Measurements from ENCODE around the gene TSSK2.

The TSSK2 gene

DNA sequence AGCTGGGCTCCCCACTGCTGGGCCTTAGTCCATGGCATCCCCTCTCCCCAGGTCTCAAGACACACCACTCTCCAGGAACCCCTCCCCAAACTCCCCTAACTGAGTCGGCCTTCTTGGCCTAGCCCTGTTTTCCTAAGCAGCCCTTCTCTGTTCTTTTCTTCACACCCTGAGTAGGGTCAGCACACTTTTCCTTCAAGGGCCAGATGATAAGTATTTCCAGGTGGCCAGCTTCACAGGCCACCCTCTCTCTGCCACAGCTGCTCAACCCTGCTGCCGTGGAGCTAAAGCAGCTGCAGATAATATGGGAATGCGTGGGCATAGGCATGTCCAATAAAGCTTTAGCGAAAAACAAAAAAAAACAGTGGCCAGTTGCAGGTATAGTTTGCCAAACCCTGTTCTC lies 33.0 kb upstream of the TSSK2 start:
- H3K9me3 ChIP-seq (ENCODE audit: insufficient read depth, low read length) = no peaks in the 10 kb centered on the region
- no peaks in the 10 kb centered on the region for H3K9me2 ChIP-seq (replicated peaks; ENCODE audit: insufficient read depth, low read length)
- H3K27me3 ChIP-seq (ENCODE audit: low read length) = no peaks in the 10 kb centered on the region
- no peaks in the 10 kb centered on the region for H3K36me3 ChIP-seq (ENCODE audit: low read length)
- no peak overlapping the region for H3K9ac ChIP-seq (ENCODE audit: low read length)
- H4K20me1 ChIP-seq (ENCODE audit: low read depth, low read length) = no peaks in the 10 kb centered on the region
- H3K4me3 ChIP-seq (ENCODE audit: insufficient read depth, low read length, poor library complexity, severe bottlenecking) = no peak overlapping the region
- H3K79me2 ChIP-seq (ENCODE audit: insufficient read depth, low read length) = no peaks in the 10 kb centered on the region; the same call in none of the 2 replicates
- no peak overlapping the region for H2AFZ ChIP-seq (ENCODE audit: low read depth, low read length, severe bottlenecking)
- no peak overlapping the region for H3K27ac ChIP-seq (ENCODE audit: low read depth, low read length)
- no peak overlapping the region for H3K4me2 ChIP-seq (ENCODE audit: low read depth, low read length, poor library complexity, severe bottlenecking)
- TF ChIP-seq, protein P1, sequence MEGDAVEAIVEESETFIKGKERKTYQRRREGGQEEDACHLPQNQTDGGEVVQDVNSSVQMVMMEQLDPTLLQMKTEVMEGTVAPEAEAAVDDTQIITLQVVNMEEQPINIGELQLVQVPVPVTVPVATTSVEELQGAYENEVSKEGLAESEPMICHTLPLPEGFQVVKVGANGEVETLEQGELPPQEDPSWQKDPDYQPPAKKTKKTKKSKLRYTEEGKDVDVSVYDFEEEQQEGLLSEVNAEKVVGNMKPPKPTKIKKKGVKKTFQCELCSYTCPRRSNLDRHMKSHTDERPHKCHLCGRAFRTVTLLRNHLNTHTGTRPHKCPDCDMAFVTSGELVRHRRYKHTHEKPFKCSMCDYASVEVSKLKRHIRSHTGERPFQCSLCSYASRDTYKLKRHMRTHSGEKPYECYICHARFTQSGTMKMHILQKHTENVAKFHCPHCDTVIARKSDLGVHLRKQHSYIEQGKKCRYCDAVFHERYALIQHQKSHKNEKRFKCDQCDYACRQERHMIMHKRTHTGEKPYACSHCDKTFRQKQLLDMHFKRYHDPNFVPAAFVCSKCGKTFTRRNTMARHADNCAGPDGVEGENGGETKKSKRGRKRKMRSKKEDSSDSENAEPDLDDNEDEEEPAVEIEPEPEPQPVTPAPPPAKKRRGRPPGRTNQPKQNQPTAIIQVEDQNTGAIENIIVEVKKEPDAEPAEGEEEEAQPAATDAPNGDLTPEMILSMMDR (IDR thresholded peaks at IDR 0.05; ENCODE audit: insufficient read depth, low read length, poor library complexity, severe bottlenecking) = no peak
- TF ChIP-seq EZH2phosphoT487 (conservative IDR thresholded peaks at IDR 0.05; ENCODE audit: low read length) = no peak
- H3F3A ChIP-seq (ENCODE audit: insufficient read depth) = no peaks in the 10 kb centered on the region

DNA sequence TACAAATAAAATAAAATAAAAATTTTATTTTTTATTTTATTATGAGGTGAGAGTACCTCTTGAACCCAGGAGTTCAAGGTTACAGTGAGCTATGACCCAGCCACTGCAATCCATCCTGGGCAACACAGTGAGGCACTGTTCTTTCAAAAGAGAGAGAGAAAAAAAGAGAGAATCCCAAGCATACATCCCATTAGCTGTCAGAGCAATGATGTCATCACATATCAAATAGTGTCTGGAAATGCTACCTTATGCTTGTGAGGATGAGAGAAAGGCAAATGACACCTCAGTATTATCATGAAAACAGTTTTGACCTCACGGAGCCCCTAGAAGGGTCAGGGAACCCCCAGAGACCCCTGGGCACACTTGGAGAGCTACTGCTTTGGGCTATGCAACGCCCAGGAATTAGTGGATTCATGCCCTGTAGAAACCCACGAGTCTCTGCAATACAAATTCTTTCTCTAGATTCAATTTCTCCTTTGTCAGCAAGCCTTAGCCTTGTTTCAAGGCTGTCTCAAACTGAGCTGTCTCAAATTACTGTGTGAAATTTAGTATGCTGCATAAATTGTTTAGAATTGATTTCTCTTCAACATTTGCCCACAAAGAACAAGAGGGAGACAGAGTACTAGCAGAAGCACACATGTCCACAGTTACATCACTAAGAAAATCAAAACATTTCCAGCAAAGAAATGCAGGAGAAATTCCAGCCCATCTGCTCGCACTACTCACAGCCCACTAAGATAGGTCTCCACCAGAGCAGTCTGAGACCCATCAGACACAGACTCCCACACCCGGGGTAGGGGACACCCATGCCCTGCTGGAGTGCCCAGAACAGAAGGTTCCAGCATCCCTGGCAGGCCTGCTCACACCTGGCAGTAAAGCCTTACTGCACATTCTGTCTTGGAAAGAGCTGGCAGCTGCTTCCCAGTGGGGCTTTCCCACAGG lies 27.0 kb upstream of the TSSK2 start:
- H3K4me3 ChIP-seq (ENCODE audit: insufficient read depth, low read length, poor library complexity, severe bottlenecking) = no peak overlapping the region
- no peak overlapping the region for H3K9ac ChIP-seq (ENCODE audit: low read length)
- no peak overlapping the region for H3K27ac ChIP-seq (ENCODE audit: low read depth, low read length)
- no peaks in the 10 kb centered on the region for H3K36me3 ChIP-seq (ENCODE audit: low read length)
- no peaks in the 10 kb centered on the region for H3K9me3 ChIP-seq (ENCODE audit: insufficient read depth, low read length)
- no peaks in the 10 kb centered on the region for H3K27me3 ChIP-seq (ENCODE audit: low read length)
- H3F3A ChIP-seq (ENCODE audit: insufficient read depth) = no peaks in the 10 kb centered on the region
- H4K20me1 ChIP-seq (ENCODE audit: low read depth, low read length) = no peaks in the 10 kb centered on the region
- H3K9me2 ChIP-seq (replicated peaks; ENCODE audit: insufficient read depth, low read length) = no peaks in the 10 kb centered on the region
- peaks cover 20% of the 10 kb centered on the region for H3K79me2 ChIP-seq (ENCODE audit: insufficient read depth, low read length)
- no peak for TF ChIP-seq EZH2phosphoT487 (conservative IDR thresholded peaks at IDR 0.05; ENCODE audit: low read length)
- TF ChIP-seq, protein P1 (IDR thresholded peaks at IDR 0.05; ENCODE audit: insufficient read depth, low read length, poor library complexity, severe bottlenecking) = no peak
- no peak overlapping the region for H2AFZ ChIP-seq (ENCODE audit: low read depth, low read length, severe bottlenecking)
- no peak overlapping the region for H3K4me2 ChIP-seq (ENCODE audit: low read depth, low read length, poor library complexity, severe bottlenecking)

DNA sequence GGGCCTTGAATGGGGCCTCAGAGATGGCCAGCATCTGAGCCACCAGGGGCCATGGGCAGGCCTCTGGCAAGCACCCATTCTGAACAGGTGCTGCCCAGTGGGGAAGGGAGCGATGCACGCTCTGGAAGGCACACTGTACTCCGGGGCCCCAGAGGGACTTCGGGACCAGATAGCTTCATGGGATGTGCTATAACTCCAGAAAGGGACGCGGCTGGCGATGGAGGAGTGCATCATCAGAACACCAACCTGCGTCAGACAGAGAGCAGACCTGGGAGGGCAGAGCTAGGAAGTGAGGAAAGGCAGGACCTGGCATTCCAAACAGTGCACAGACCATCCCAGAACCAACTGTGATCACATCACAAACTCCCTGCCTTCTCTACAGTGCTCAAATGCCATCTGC lies 25.7 kb upstream of the TSSK2 start:
- H2AFZ ChIP-seq (ENCODE audit: low read depth, low read length, severe bottlenecking) = no peak overlapping the region
- no peaks in the 10 kb centered on the region for H3K9me3 ChIP-seq (ENCODE audit: insufficient read depth, low read length)
- no peak overlapping the region for H3K27ac ChIP-seq (ENCODE audit: low read depth, low read length)
- no peaks in the 10 kb centered on the region for H4K20me1 ChIP-seq (ENCODE audit: low read depth, low read length)
- no peak overlapping the region for H3K4me3 ChIP-seq (ENCODE audit: insufficient read depth, low read length, poor library complexity, severe bottlenecking)
- peaks cover 28% of the 10 kb centered on the region for H3K79me2 ChIP-seq (ENCODE audit: insufficient read depth, low read length)
- no peaks in the 10 kb centered on the region for H3K9me2 ChIP-seq (replicated peaks; ENCODE audit: insufficient read depth, low read length)
- no peak overlapping the region for H3K9ac ChIP-seq (ENCODE audit: low read length)
- H3K36me3 ChIP-seq (ENCODE audit: low read length) = no peaks in the 10 kb centered on the region
- TF ChIP-seq EZH2phosphoT487 (conservative IDR thresholded peaks at IDR 0.05; ENCODE audit: low read length) = no peak
- TF ChIP-seq, protein P1 (IDR thresholded peaks at IDR 0.05; ENCODE audit: insufficient read depth, low read length, poor library complexity, severe bottlenecking) = no peak
- H3K27me3 ChIP-seq (ENCODE audit: low read length) = no peaks in the 10 kb centered on the region
- no peaks in the 10 kb centered on the region for H3F3A ChIP-seq (ENCODE audit: insufficient read depth)
- no peak overlapping the region for H3K4me2 ChIP-seq (ENCODE audit: low read depth, low read length, poor library complexity, severe bottlenecking)

Data from SU-DHL-6 (cell line).